Measurements from ENCODE around the gene TMEM239.
A peak's percentile ranks its signal among the peaks of the same experiment; 100 is the strongest.
"Not testable (repeated sequence)": the region's sequence is repeated elsewhere in the genome, so short reads cannot be mapped to it uniquely, and the experiment has no call there.

Gene TMEM239

DNA sequence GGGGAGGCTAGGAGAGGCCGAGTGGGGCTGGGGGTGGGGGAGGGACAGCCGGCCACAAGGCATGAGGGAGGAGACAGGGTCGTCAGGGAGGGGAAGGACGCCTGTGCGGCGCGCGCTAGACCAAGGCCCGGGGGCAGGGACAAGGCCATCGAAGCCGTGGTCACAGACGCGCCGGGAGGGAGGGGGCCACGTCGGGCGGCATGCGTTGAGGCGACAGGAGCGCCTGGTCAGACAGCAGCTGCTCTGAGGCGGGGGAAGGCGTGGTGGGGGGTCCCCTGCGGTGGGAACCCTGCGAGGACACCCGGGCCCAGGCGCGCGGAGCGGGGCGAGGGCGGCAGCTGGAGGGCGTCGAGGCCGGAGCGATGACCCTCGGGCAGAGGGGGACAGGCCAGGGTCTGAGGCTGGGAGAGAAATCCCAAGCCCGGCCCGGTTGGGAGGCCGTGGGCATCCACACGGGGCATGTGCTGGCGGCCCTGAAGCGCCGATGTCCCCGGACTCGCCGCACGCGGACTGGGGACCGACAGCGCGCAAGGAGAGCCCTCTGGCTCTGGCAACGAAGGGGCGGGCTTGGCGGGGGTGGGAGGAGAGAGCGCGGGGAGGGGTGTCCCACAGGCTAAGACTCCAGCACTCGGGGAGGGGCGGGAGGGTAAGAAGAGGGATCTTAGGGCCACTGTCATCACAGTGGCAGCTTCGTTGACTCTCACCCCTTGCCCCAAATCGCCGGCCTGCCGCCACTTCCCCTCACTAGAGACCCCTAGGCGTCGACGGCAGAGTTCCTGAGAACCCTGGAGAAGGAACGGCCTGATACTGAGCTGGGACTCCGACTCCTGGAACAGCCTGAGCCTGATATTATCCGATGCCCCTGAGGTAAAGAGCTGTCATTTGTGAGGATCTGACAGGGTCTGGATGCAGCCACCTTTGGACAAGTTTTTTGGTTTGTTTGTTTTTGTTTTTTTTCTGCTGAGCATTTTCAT, 5.0 kb downstream of the TMEM239 start:
- DNase-seq: no peak

GRCh38 chr20:2822073-2822472, 5.9 kb downstream of the TMEM239 start:
- DNase-seq: no peak

DNA sequence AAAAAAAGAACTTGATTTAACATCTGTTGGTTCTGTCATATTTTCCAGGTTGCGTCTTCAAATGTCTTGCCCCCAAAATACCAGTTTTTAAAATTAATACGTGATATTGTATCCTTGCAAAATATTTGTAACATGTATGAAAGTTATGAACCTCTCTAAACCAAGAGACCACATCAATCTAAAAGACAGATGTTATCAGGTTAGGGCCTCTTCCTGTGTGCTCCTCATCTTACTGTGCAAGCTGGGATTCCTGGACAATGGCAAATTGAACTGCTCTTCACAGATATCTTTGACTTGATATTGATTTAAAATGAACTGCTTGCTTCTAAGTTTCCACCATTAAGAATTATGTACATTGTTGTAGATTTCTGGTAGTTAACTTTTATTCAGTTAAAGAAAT, 9.6 kb downstream of the TMEM239 start:
- no peak for DNase-seq

DNA sequence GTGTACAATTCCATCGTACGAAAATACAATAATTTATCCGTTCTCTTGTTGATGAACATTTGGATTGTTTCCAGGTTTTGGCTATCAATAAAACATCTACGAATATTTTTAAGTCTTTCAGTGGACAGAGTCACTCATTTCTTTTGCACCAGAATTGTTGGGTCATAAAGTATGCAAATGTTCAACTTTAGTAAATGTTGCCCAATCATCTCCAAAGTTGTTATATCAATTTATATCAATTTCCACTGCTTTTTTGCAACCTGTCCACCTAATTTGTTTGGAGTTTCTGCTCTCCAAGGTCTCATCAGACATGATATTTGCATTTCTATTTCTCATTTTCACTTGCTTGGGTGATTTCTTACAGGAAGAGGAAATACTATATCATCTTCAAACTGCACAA, 10.5 kb downstream of the TMEM239 start:
- no peak for DNase-seq

GRCh38 chr20:2829376-2829775, 13.2 kb downstream of the TMEM239 start:
- no peak for DNase-seq

- not testable (repeated sequence) for DNase-seq
Measured at GRCh38 chr20:2831206-2831605, 15.0 kb downstream of the TMEM239 start.

- DNase-seq: no peak
Measured at GRCh38 chr20:2833761-2834160, 17.6 kb downstream of the TMEM239 start.

DNA sequence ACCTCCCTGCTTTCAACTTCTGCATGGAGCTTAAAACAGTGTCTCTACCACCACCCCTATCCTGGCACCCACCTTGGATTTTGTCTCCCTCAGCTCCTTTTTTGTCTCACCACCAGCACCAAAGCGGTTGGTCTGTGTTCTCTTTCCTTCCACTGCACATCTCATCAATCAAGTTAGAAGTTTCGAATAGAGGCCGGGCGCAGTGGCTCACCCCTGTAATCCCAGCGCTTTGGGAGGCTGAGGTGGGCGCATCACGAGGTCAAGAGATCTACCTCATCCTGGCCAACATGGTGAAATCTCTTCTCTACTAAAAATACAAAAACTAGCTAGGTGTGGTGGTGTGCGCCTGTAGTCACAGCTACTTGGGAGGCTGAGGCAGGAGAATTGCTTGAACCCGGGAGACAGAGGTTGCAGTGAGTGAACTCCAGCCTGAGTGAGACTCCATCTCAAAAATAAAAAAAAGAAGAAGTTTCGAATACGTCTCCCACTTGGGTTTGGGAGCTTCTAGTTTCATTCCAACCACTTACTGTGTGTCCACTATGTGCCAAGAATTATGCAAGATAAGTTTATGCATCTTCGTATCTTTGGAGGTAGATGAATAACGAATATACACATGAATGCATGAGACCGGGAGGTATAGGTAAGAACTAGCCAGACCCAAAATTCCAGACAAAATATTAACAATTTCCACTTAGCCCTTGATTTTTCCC, 18.4 kb downstream of the TMEM239 start:
- DNase-seq: no peak

DNA sequence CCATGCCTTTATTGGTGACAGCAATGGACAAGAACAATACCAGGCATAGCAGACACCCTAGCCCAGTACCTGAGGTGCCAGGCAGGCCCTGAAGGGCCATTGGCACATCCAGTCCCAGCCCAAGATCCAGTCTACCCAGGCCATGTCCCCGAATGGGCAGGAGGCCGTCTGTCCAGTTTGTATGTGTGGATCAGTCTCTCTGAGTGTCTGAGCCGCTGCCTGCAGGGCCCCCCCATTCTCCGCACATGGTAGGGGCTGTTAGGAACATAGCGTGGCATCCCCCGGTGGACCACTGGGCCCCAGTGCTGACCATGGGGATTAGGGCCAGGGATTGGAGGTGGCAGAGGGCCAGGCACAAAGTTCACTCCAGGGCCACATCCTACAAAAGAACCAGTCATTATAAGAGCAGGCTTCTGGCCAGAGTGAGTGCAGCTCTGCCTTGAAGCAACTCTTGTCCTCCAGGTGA, 19.2 kb downstream of the TMEM239 start:
- no peak for DNase-seq

DNA sequence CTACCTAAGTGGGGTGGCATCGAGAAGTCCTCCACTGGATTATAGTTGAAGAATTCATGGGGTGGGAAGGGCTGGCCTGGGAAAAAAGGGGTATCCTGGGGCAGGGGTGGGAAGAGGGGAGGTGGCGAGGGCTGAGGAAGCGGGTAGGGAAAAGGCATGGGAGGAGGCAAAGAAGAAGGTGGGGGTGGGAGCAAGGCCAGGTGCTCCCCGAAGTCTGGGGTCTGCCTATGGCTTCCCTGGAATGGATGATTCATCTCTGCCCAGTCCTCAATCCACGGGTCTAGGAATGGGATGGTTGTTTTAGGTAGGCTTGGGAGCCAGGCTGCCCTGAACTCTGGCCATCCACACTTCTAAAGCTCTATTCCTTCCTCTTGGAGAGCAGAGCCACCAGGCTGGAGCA, 19.9 kb downstream of the TMEM239 start:
- no peak for DNase-seq

DNA sequence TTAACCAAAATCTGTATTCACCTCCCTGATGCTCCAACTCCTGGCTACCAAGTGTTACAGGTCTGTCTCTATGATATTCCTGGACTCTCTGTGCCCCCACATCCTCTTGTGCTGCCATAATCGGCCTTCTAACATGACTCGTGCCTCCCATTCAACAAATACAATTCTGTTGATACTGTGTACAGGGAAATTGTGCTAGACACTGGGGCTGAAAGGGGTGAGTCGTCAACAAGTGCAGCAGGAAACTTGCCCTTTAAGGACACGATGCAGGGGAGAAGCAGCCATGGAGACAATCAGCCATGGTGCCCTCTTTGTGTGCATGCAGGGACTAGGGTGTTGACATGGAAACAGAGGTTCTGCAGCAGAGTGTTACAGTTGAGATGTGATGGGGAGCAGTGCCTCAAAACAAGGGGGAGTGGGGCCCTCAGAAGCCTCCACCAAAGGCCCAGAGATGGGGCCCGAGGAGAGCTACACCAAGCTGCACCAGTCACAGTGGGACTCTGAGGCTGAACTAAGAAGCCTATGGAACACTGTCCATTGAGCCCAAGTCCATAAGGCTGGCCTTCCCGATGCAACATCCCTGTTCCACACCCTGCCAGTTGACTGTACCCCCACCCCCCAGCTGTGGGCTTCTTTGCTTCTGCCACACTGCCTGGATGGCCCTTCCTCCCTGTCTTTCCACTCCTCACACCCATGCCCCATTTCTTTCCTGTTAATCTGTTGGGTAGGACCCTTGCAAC, 21.2 kb downstream of the TMEM239 start:
- no peak for DNase-seq

DNA sequence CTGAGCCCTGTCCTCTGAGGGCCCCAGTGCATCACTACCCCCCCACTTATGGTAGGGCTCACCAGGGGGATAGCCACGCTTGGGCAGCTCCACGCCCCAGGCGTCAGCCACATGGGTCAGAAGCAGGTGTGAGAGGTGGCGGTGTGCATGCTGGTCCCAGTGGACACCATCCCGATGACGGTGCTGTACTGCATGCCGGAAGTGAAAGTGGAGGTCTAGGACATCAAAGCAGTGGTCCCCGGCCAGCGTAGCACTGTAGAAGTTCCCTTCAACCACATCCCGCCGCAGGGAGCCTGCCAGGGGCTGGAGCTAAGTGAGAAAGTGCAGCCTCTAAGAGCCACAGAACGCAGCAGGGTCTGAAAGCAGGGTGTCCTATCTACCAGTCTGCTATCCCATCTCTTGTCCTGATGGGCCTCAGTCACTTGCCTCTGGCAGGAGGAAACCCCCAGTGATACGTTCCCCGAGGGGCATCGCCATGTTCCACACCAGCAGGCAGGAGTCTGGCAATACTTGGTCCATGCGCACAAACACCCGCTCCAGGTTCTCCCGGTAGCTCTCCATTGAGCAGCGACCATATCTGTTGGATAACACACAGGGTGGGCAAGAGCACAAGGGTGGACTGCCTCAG, 22.1 kb downstream of the TMEM239 start:
- no peak for DNase-seq

GRCh38 chr20:2838847-2839671, 22.9 kb downstream of the TMEM239 start:
- no peak for DNase-seq

GRCh38 chr20:2839732-2840137, 23.6 kb downstream of the TMEM239 start:
- no peak for DNase-seq

DNA sequence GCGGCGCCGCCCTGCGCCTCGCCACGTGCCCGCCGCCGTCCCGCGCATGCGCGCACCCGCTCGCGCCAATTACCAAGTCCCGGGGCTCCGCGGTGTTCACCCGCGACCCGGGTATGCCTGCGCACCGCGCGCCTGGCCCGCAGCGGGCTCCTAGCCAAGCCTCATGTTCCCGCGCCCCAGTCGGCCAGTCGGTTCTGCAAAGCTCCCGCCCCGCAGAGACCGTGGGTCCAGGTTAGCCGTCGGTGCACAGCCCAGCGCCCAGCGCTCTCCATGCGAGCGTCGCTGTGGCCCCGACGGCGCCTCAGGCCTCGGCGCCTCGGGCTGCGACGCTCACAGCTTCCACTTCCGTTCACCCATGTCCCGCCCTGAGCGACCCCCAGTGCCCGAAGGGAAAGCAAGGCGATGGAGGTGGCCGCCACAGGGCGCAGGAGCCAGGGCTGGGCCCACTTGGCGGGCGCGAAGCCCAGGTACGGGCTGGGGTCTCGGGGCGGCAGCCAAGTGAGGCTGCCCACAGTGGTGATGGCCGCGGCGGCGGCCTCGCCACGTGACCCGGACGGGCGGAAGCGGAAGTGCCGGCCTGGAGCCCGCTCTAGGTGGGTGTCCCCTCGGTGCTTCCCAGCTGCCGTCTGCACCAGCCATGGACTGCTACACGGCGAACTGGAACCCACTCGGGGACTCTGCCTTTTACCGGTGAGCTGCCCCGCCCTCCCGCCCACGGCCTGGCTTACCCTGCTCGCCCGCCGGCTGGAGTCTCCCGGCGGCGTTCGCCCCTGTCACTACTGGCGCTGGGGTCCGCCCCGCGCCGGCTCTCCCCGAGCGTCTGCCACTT, 24.2 kb downstream of the TMEM239 start, which contains the start of the genes PCED1A and VPS16:
TSS of gene PCED1A (minus strand) at position 518 of the 829 bp plus-strand sequence. CDS start 743 bp downstream, outside the sequence.
TSS of gene VPS16 (plus strand) at position 608 of the 829 bp plus-strand sequence. CDS start at position 638, 30 bp downstream.
- DNase-seq: peak; percentile 83

GRCh38 chr20:2840967-2841531, 24.9 kb downstream of the TMEM239 start:
- no peak for DNase-seq

DNA sequence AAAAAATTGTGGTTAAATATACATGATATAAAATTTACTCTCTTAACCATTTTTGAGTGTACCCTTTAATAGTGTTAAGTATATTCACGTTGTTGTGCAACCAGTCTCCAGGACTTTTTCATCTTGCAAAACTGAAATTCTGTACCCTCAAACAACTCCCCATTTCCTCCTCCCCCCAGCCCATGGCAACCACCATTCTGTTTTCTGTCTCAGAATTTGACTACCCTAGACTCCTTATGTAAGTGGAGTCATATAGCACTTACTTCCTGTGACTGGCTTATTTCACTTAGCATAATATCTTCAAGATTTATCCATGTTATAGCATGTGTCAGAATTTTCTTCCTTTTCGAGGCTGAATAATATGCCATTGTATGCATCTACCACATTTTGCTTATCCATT, 29.4 kb downstream of the TMEM239 start:
- no peak for DNase-seq

GRCh38 chr20:2846698-2847097, 30.5 kb downstream of the TMEM239 start:
- DNase-seq: no peak

DNA sequence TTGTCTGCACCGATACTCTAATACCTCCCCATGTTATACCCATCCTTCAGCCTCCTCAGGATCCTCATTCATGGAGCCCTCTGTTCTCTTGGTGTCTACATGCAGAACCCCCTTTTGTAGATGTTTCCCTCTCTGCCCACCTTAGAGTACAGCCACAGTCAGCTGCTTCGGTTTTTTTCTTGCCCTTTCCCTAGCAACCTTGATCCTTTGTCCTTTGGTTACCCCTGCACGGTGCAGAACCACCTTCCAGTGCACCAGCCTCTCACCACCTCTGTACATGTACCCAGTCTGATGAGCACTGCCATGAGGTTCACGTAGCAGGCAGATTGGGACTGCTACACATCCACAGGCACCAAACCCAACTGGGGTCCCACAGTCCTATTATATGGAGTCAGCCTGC, 31.6 kb downstream of the TMEM239 start:
- no peak for DNase-seq

DNA sequence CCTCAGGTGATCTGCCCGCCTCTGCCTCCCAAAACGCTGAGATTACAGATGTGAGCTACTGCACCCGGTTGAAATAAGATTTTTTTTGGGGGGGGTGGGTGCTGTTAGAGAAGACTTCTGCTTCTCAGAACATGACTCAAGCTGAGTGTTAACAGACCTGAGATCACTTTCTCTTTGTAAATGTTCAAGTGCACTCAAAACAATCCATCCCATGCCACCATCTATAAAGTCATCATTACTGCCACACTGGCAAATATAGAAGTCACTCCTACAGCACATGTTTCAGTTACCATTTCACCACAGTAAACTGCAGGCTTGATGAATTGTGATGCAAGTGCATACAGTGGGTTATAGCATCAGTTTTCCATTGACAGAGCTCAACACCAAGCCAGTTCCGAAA, 33.4 kb downstream of the TMEM239 start:
- no peak for DNase-seq
